ENCODE results near the gene IRF2BPL.

Gene IRF2BPL

DNA sequence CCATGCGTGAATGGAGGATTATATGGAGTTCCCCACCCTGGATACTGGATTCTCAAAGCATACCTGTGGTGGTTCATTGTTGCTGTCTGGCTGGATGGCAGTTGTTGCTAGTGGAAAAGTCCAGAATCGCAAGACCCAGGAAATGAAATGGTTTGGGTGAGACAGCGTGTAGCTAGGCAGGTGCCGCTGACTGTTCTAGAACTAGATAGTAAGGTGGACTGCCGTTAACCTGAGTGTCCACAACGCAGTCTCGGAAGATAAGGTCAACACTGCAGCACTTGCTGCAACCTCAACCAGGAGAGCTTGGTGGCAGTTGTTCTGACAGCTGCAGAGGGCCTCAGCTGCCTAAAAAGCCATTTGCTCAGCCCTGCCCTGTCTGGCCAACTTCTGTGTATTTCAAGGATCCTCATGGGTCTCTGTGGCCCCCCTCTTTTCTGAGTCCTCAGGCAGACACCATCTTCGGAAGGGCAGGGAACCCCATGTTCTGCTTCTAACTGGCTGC, 15.5 kb upstream of the IRF2BPL start:
- Mint-ChIP-seq H3K4me3 (peak overlapping the region; percentile 60), H3K27ac (no peak overlapping the region), H3K9me3 (no peaks in the 10 kb centered on the region), H3K36me3 (ENCODE audit: low read depth) (no peaks in the 10 kb centered on the region), H3K4me1 (ENCODE audit: low read depth) (peaks cover 65% of the 10 kb centered on the region), H3K27me3 (ENCODE audit: low read depth) (no peaks in the 10 kb centered on the region)
- DNase-seq (ENCODE audit: low spot score): no peak

DNA sequence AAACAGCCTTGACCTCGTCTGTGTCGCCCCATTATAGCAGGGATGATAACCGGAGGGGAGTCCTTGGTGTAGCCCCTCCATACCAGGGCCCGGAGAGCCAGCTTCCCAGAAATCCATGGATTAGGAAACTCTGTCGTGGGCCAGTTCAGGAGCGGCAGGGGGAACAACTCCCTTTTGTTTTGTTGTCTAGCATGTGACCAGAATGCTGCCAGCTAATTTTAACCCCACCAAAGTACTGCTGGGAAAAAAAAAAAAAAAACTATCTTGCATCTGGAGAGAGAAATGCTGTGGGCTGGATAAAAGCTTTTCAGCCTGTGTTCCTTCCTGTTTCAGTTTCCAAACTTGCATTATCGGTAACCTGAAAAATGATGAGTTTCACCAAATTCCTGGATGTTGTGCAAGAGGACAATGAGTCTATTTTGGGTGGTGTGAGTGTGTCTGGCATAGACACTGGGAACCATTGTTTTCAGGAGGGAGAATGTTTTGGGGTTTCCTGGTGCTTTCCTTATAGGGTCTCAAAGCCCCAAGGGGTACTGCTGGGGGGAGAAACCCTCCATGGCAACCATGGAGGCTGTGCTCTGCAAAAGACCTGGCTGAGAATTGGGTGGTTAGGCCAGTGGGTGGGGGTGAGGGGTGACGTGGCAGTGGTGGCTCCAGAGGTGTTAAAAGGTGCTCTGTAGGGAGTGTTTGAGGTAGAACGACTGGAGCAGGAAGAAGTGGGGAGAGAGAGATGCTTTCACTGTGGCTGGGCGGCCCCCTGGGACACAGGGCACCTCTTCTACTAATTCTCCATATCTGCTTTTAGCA, 14.9 kb upstream of the IRF2BPL start:
- no peaks in the 10 kb centered on the region for H3K36me3 Mint-ChIP-seq (ENCODE audit: low read depth)
- DNase-seq (ENCODE audit: low spot score): peak; percentile 35
- H3K4me3 Mint-ChIP-seq: peak overlapping the region; percentile 60
- H3K27me3 Mint-ChIP-seq (ENCODE audit: low read depth): no peaks in the 10 kb centered on the region
- H3K4me1 Mint-ChIP-seq (ENCODE audit: low read depth): peaks cover 71% of the 10 kb centered on the region
- no peaks in the 10 kb centered on the region for H3K9me3 Mint-ChIP-seq
- peak overlapping the region; percentile 64 for H3K27ac Mint-ChIP-seq

DNA sequence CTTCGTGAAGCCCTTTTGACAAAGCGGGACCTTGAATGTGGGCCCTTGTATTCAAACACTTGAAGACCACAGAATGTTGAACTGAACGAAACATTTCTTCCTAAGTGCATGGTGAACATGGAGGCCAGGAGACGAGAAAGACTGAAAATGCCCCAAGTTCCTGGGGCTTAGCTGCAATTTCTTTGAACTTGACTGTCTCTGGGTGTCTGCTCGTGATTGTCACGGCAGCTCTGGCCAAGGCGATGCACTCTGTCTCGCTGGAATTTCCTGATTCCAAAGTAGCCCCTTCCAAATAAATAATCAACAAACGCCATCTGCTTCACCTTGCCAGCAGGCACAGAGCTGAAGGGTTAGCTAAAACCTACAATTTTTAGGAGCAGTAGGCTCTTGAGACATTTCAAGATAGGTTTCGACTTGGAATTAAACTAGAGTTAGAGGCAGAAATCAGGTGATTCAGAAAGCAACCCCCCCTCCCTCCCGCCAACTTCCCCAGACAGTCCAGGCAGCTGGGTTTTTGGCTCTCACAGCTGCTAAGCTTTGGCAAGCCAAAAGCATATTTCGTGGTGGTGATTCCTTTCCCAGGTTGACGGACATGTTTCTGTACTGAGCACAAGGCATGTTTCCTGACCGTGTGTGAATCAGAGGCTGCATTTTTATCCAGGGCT, 13.5 kb upstream of the IRF2BPL start:
- H3K4me3 Mint-ChIP-seq: peak overlapping the region; percentile 78
- DNase-seq (ENCODE audit: low spot score): no peak
- peaks cover 82% of the 10 kb centered on the region for H3K4me1 Mint-ChIP-seq (ENCODE audit: low read depth)

DNA sequence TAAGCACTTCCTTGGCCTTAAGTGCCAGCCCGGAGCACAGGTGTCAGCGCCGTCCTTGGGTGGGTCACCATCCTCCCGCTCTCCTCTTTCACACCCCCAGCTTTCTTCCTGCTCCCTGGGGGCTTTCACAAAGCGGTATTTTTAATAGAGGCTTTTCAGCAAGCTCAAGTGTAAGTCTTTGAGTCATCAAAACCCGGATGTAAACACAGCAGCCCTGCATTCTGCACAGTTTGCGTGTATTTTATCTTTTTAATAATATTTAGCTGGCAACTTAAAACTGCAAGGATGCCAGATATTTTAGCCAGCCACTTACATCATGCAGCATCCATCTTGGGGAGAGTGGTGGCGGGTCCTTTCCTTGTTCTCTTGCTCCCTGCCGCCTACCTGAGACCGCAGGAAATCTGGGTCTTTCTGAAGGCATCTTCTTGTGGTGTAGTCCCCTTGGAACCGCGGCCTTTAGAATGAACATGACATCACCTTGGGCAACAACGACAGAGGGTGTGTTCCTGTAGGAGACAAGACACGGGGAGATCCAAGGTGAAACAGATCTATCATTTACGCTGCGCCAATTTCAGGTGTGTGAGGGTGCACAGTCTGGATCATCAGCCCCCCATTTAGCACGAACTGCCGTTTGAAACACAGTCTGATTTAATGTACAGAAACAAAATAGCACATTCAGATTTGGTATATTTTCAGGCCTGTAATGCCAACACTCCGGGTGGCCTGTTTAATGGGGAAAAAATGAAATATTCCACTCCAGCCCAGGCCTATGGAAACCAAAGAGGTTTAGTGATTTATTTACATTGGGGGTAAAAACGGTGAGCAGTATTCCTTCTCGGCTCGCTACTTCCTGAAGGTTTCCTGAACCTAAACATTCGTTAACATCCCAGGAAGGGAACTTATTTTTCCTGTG, 12.5 kb upstream of the IRF2BPL start:
- peak; percentile 58 for DNase-seq (ENCODE audit: low spot score)
- H3K9me3 Mint-ChIP-seq: no peaks in the 10 kb centered on the region
- peak overlapping the region; percentile 78 for H3K4me3 Mint-ChIP-seq

More for the DNA sequence above, 13.5 kb upstream of the IRF2BPL start:
- Mint-ChIP-seq H3K9me3 (no peaks in the 10 kb centered on the region), H3K36me3 (ENCODE audit: low read depth) (no peaks in the 10 kb centered on the region), H3K27me3 (ENCODE audit: low read depth) (no peaks in the 10 kb centered on the region), H3K27ac (peak overlapping the region; percentile 97)

DNA sequence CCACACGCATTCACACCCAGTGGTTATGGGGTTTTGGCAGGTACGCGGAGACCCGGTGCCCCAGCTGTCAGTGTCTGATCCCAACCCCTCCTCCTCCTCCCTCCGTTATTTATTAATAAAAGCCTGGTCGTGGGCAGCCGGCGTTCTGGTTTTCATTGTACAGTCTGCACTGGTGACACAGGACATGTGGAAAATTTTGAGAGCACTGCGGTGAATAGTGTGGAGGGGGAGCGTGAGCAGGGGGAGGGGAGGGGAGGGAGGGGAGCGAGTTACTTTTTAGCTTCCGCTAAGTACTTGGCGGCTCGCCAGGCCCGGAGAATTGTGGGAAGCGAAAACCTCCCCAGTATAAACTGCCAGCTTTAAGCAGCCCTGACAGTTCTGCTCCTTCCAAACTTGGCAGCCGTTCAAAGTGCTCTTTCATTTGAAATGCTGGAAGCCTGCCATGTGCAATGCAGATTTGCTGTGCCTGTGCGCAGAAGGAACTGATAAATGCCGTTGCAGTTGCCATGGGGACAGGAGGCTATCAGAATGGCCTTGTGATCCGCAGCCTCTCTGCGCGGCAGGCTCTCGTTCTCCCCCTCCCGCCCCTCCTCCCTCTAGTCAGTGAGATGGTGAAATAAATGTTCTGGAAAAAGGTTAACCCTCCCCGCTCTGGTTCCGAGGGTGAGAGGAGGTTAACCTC, 11.7 kb upstream of the IRF2BPL start:
- Mint-ChIP-seq H3K4me3 (peak overlapping the region; percentile 78), H3K36me3 (ENCODE audit: low read depth) (no peaks in the 10 kb centered on the region), H3K27ac (peak overlapping the region; percentile 97), H3K27me3 (ENCODE audit: low read depth) (no peaks in the 10 kb centered on the region), H3K9me3 (no peaks in the 10 kb centered on the region), H3K4me1 (ENCODE audit: low read depth) (peaks cover 77% of the 10 kb centered on the region)
- peak; percentile 83 for DNase-seq (ENCODE audit: low spot score)

More for the DNA sequence above, 12.5 kb upstream of the IRF2BPL start:
- H3K4me1 Mint-ChIP-seq (ENCODE audit: low read depth): peaks cover 81% of the 10 kb centered on the region
- no peaks in the 10 kb centered on the region for H3K36me3 Mint-ChIP-seq (ENCODE audit: low read depth)
- peak overlapping the region; percentile 97 for H3K27ac Mint-ChIP-seq
- no peaks in the 10 kb centered on the region for H3K27me3 Mint-ChIP-seq (ENCODE audit: low read depth)

DNA sequence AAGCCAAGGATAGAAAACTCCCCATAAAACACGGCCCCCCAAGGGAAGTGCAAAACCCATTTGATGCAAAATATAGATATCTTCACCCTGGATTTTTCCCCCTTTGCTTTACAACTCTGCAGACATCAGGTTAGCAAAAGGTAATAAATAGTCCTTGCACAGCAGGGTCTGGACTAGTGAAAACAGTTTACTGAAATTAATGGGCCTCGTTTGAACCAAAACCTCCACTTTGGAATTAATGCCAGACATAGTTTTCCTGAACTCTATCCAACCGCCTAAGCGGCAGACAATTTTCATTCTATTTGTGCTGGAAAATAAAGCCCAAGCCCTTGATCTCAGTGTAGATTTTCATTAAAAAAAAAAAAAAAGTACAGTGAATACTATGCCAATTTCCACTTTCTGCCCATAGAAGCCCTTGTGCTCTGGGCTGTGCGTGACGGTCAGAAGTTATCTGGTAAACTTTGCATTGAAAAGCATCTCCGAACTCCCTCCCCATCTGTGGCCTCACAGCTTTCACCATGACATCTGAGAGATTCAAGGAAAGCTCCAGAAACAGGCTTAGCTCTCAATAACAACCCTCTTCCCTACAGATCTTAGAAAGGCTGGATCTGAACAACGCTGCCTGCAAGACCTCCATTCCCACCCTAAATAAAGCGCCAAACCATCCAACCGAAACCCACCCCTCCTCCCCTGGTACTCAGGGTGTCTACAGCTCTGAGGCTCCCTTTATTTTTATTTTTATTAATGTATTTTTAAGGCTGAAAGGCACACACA, 11.0 kb upstream of the IRF2BPL start:
- Mint-ChIP-seq H3K27me3 (ENCODE audit: low read depth) (no peaks in the 10 kb centered on the region), H3K36me3 (ENCODE audit: low read depth) (no peaks in the 10 kb centered on the region), H3K4me1 (ENCODE audit: low read depth) (peaks cover 79% of the 10 kb centered on the region), H3K27ac (peak overlapping the region; percentile 97), H3K4me3 (peak overlapping the region; percentile 78), H3K9me3 (no peaks in the 10 kb centered on the region)
- DNase-seq (ENCODE audit: low spot score): no peak

DNA sequence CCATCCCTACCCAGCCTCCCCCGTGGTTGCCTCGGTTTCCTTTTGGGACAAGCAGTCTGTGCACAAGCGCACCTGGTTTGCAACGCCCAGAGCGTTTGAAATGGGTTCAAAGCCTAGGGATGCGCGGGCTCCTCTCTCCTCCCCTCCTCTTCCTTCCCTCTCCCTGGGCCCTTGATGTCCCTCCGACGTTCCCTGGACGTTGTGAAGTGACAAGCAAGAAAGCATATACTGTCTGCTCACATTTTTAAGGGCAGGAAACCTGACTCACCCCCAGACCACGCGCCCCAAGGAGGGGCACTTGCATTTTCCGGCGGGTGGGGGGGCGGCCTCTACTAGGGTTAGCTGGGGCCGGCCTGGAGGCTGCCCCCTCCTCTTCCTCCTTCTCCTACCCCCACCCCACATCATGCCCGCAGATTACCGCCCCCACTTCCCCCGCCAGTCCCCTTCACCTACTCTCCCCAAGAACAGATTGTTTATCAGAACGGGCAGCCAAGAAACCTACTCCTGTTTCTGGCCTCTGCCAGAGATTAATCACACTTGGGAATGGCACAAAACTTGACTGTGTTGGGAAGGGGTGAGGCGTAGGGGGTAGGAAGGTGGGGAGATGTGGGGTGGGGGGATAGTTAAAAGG, 9.5 kb upstream of the IRF2BPL start:
- H3K4me3 Mint-ChIP-seq: peak overlapping the region; percentile 78
- peak; percentile 60 for DNase-seq (ENCODE audit: low spot score)
- no peaks in the 10 kb centered on the region for H3K27me3 Mint-ChIP-seq (ENCODE audit: low read depth)
- H3K36me3 Mint-ChIP-seq (ENCODE audit: low read depth): no peaks in the 10 kb centered on the region
- no peaks in the 10 kb centered on the region for H3K9me3 Mint-ChIP-seq
- H3K27ac Mint-ChIP-seq: peak overlapping the region; percentile 92
- peaks cover 72% of the 10 kb centered on the region for H3K4me1 Mint-ChIP-seq (ENCODE audit: low read depth)

DNA sequence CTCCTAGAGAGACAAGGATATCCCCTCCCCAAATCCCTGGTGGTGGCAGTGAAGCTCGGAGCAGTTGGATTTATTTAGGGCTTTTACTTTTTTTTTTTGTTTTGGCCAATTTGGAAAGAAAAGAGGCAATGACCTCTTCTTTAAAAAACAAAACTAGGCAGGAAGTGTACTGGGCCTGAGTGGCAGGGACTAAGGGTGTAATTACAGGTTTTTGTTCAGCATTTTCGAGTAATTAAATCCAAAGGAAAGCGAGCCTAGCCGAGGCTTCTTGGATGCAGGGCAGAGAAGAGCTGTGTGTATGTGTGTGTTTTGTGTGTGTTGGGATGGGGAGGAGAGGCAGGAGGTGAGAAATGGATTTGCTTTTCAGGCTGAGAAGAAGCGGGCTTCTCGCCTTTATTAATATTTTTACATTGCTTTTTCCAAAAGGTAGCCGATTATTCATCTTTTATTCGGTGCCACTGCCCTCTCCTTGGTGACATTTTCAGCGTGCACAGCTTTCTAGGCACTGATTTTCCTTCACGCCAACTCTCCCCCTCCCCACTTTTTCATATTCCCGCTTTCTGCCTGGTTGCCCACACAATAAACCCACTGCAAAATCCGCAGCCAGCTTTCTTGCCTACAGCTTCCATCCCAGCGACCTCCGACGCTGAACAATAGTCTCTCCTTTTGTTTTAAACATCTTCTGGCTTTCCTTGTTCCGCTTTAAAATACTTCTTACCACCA, 8.9 kb upstream of the IRF2BPL start:
- H3K36me3 Mint-ChIP-seq (ENCODE audit: low read depth): no peaks in the 10 kb centered on the region
- DNase-seq (ENCODE audit: low spot score): no peak
- H3K4me1 Mint-ChIP-seq (ENCODE audit: low read depth): peaks cover 74% of the 10 kb centered on the region
- no peaks in the 10 kb centered on the region for H3K9me3 Mint-ChIP-seq
- no peaks in the 10 kb centered on the region for H3K27me3 Mint-ChIP-seq (ENCODE audit: low read depth)
- peak overlapping the region; percentile 78 for H3K4me3 Mint-ChIP-seq
- H3K27ac Mint-ChIP-seq: peak overlapping the region; percentile 92

DNA sequence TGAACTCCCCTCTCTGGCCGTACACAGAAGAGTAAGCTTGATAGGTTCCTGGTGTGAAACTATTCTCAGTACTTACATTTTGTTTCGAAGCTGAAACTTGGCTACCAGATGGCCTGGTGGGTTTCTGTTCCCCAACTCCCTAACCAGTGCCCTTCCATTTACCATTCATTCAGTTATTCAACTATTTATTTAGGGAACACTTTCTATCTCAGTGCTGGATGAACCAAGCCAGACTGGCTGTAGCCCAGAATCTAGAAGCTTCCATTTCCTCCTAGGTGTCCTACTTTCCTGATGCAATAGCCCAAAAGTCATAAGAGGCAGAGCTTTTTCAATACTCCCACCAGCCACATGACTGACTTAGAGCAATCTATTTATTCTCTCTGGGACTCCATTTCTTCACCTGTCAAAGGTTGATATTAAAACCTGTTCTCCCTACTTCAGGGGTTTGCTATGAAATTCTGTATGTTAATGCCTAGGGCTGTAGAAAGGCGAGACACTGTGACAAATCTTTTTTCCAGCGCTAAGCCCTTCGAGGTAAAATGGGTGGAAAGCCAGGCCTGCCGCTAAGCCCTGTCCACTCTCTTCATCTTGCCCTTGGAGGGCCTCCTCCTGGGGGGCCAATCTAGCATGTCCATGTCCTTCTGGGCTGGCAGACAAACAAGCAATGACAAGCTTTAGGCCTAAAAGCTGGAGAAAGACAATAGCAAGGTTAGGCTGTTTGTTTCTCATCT, 8.1 kb upstream of the IRF2BPL start:
- H3K27me3 Mint-ChIP-seq (ENCODE audit: low read depth): no peaks in the 10 kb centered on the region
- H3K9me3 Mint-ChIP-seq: no peaks in the 10 kb centered on the region
- peaks cover 74% of the 10 kb centered on the region for H3K4me1 Mint-ChIP-seq (ENCODE audit: low read depth)
- no peaks in the 10 kb centered on the region for H3K36me3 Mint-ChIP-seq (ENCODE audit: low read depth)
- H3K4me3 Mint-ChIP-seq: peak overlapping the region; percentile 30
- no peak for DNase-seq (ENCODE audit: low spot score)
- peak overlapping the region; percentile 76 for H3K27ac Mint-ChIP-seq

DNA sequence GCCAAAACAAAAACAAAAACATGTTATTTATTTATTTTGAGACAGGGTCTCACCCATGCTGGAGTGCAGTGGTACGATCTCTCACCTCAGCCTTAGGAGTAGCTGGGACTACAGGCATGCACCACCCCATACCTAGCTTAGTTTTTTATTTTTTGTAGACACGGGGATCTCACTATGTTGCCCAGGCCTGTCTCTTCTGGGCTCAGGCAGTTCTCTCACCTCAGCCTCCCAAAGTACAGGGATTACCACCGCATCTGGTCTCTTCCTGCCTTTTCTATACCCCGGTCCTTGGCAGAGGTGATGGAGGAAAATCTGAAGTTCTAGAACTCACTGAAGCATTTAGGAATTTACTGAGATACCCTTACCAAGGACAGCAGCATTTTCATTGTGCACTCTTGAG, 6.8 kb upstream of the IRF2BPL start:
- Mint-ChIP-seq H3K27ac (peak overlapping the region; percentile 22), H3K9me3 (no peaks in the 10 kb centered on the region), H3K4me1 (ENCODE audit: low read depth) (peaks cover 68% of the 10 kb centered on the region), H3K27me3 (ENCODE audit: low read depth) (no peaks in the 10 kb centered on the region), H3K4me3 (peak overlapping the region; percentile 18), H3K36me3 (ENCODE audit: low read depth) (no peaks in the 10 kb centered on the region)
- DNase-seq (ENCODE audit: low spot score): no peak

Data from T-helper 2 cell treated with Interferon-gamma antibody and Interleukin-4, amounts not matched to agents 5 μg/mL and 100 μg/mL, for 36 hours (primary cell).